Hepatocyte (in vitro differentiated cells): Measurements from ENCODE around the gene TTC33. TPM values are rescaled to one million over a fixed set of nuclear protein-coding genes. Genes with fewer than 3 reads are reported as not detected.

Source experiments
- DNase-seq: peaks from one replicate; pipeline ENCODE4 v3.0.0-alpha.2; 2016; ENCODE audit warnings: low spot score
- H2AFZ ChIP-seq: fragments of 200-600 bp; sonication (generic); 2 replicates; pipeline ENCODE4 v1.6.0; 2016; ENCODE audit warnings: antibody characterized with exemption, mild to moderate bottlenecking
- H3K27ac ChIP-seq: fragments of 200-600 bp; sonication (generic); 2 replicates; pipeline ENCODE4 v1.5.1; 2016; ENCODE audit warnings: mild to moderate bottlenecking
- H3K27me3 ChIP-seq: fragments of 200-600 bp; sonication (generic); 2 replicates; pipeline ENCODE4 v1.6.1; 2016
- H3K36me3 ChIP-seq: fragments of 200-600 bp; sonication (generic); replicated peaks from 2 replicates; pipeline ENCODE4 v1.5.1; 2016; ENCODE audit warnings: low read depth; ENCODE audit not compliant: insufficient read depth
- H3K4me1 ChIP-seq: fragments of 200-600 bp; sonication (generic); 2 replicates; pipeline ENCODE4 v1.5.1; 2016; ENCODE audit warnings: mild to moderate bottlenecking, moderate library complexity; ENCODE audit not compliant: insufficient read depth
- H3K4me2 ChIP-seq: fragments of 200-600 bp; sonication (generic); 2 replicates; pipeline ENCODE4 v1.6.0; 2016
- H3K4me3 ChIP-seq: fragments of 200-600 bp; sonication (generic); 2 replicates; pipeline ENCODE4 v1.5.1; 2016; ENCODE audit warnings: mild to moderate bottlenecking
- H3K79me2 ChIP-seq: fragments of 200-600 bp; sonication (generic); 2 replicates; pipeline ENCODE4 v1.6.0; 2017; ENCODE audit warnings: mild to moderate bottlenecking
- H3K9me2 ChIP-seq: fragments of 200-600 bp; sonication (generic); replicated peaks from 2 replicates; pipeline ENCODE4 v1.6.0; 2017; ENCODE audit warnings: mild to moderate bottlenecking; ENCODE audit not compliant: insufficient read depth
- H3K9me3 ChIP-seq: fragments of 200-600 bp; sonication (generic); 2 replicates; pipeline ENCODE4 v1.5.1; 2016; ENCODE audit warnings: low read depth, mild to moderate bottlenecking
- H4K20me1 ChIP-seq: fragments of 200-600 bp; sonication (generic); 2 replicates; pipeline ENCODE4 v1.6.0; 2016; ENCODE audit warnings: mild to moderate bottlenecking; ENCODE audit not compliant: insufficient read depth, poor library complexity, severe bottlenecking
- CTCF ChIP-seq: fragments of 200-600 bp; sonication (generic); IDR thresholded peaks from 2 replicates; pipeline ENCODE4 v1.5.1; 2016; ENCODE audit warnings: antibody characterized with exemption, mild to moderate bottlenecking; ENCODE audit not compliant: poor library complexity
- EZH2 ChIP-seq: fragments of 200-600 bp; sonication (generic); IDR thresholded peaks from 2 replicates; pipeline ENCODE4 v1.6.1; 2016; ENCODE audit warnings: antibody characterized with exemption, mild to moderate bottlenecking, borderline replicate concordance
- EZH2phosphoT487 ChIP-seq: fragments of 200-600 bp; sonication (generic); IDR thresholded peaks from one replicate; pipeline ENCODE4 v1.6.1; 2018; ENCODE audit warnings: antibody characterized with exemption, mild to moderate bottlenecking, low read depth, moderate library complexity; ENCODE audit not compliant: unreplicated experiment, severe bottlenecking
- WGBS: methylation state at CpG from one replicate; pipeline ENCODE4 v1.1.6; 2016; ENCODE audit warnings: low lambda C conversion rate; ENCODE audit errors: missing lambda C conversion rate; 5-methylcytosine and 5-hydroxymethylcytosine counted together
- polyA plus RNA-seq: library from polyadenylated mRNA; unstranded; fragments of >200 nt; fragmentation: Nextera tagmentation; extraction: Ambion mirVana; gene quantifications from 2 replicates; pipeline ENCODE4 v1.2.1, GENCODE V29; 2016
- total RNA-seq: library from RNA; depleted of rRNA; stranded (reverse); fragments of >200 nt; gene quantifications from 2 replicates; pipeline ENCODE4 v1.2.3, GENCODE V29; 2014

TTC33 gene
- total and polyA plus RNA-seq, 2 experiments from 2014 or later = 5.6 to 19.3 TPM

- Histone ChIP-seq H3K79me2 (no peaks in the 10 kb centered on the region), H4K20me1 (no peaks in the 10 kb centered on the region), H3K27me3 (no peaks in the 10 kb centered on the region), H2AFZ (no peak overlapping the region), H3K27ac (no peak overlapping the region), H3K9me3 (no peaks in the 10 kb centered on the region), H3K4me2 (no peak overlapping the region), H3K36me3 (no peaks in the 10 kb centered on the region), H3K9me2 (no peaks in the 10 kb centered on the region), H3K4me1 (no peaks in the 10 kb centered on the region), H3K4me3 (no peak overlapping the region)
- DNase-seq = no peak
- TF ChIP-seq CTCF = no peak
- TF ChIP-seq EZH2 = no peak
- TF ChIP-seq EZH2phosphoT487 = no peak
- 88% methylated on average over 2 of the region's 2 CpGs for WGBS
Measured at GRCh38 chr5:40655138-40655537, 100.6 kb downstream of the TTC33 start.

- H3K4me1 ChIP-seq = no peaks in the 10 kb centered on the region
- no peak overlapping the region for H2AFZ ChIP-seq
- DNase-seq = no peak
- no peaks in the 10 kb centered on the region for H3K9me2 ChIP-seq
- WGBS = 95% methylated on average over 4 of the region's 4 CpGs
- H3K27me3 ChIP-seq = no peaks in the 10 kb centered on the region
- no peak overlapping the region for H3K27ac ChIP-seq
- no peak for TF ChIP-seq EZH2phosphoT487
- no peak for TF ChIP-seq CTCF
- no peak for TF ChIP-seq EZH2
- H4K20me1 ChIP-seq = no peaks in the 10 kb centered on the region
- H3K36me3 ChIP-seq = no peaks in the 10 kb centered on the region
- H3K9me3 ChIP-seq = no peaks in the 10 kb centered on the region
- no peak overlapping the region for H3K4me2 ChIP-seq
- H3K79me2 ChIP-seq = no peaks in the 10 kb centered on the region
- H3K4me3 ChIP-seq = no peak overlapping the region
Measured at GRCh38 chr5:40654377-40654991, 101.3 kb downstream of the TTC33 start.

GRCh38 chr5:40653221-40654022 is 102.3 kb downstream of the TTC33 start:
- H3K9me2 ChIP-seq = no peaks in the 10 kb centered on the region

More at GRCh38 chr5:40653221-40654022, 102.3 kb downstream of the TTC33 start:
- H3K9me3 ChIP-seq = no peaks in the 10 kb centered on the region
- H3K4me3 ChIP-seq = no peak overlapping the region
- no peak overlapping the region for H3K27ac ChIP-seq
- H3K4me2 ChIP-seq = no peak overlapping the region
- H3K36me3 ChIP-seq = no peaks in the 10 kb centered on the region
- no peak for TF ChIP-seq CTCF
- TF ChIP-seq EZH2 = no peak
- TF ChIP-seq EZH2phosphoT487 = no peak
- 88% methylated on average over 4 of the region's 4 CpGs for WGBS
- no peaks in the 10 kb centered on the region for H4K20me1 ChIP-seq
- no peaks in the 10 kb centered on the region for H3K4me1 ChIP-seq
- H3K79me2 ChIP-seq = no peaks in the 10 kb centered on the region
- no peaks in the 10 kb centered on the region for H3K27me3 ChIP-seq
- DNase-seq = no peak
- no peak overlapping the region for H2AFZ ChIP-seq
